GM21723 (cell line): Measurements from ENCODE around the gene FGD5.

ENCODE experiments used
- ATAC-seq: cut with Tn5 transposase; IDR thresholded peaks from one replicate; pipeline ENCODE4 v1.9.1; 2021; ENCODE audit warnings: mild to moderate bottlenecking, moderate library complexity; ENCODE audit not compliant: unreplicated experiment

Gene FGD5

GRCh38 chr3:14789221-14789620 is 29.5 kb upstream of the FGD5 start:
- no peak for ATAC-seq

- no peak for ATAC-seq
Observed at GRCh38 chr3:14789640-14790285, 29.0 kb upstream of the FGD5 start.

DNA sequence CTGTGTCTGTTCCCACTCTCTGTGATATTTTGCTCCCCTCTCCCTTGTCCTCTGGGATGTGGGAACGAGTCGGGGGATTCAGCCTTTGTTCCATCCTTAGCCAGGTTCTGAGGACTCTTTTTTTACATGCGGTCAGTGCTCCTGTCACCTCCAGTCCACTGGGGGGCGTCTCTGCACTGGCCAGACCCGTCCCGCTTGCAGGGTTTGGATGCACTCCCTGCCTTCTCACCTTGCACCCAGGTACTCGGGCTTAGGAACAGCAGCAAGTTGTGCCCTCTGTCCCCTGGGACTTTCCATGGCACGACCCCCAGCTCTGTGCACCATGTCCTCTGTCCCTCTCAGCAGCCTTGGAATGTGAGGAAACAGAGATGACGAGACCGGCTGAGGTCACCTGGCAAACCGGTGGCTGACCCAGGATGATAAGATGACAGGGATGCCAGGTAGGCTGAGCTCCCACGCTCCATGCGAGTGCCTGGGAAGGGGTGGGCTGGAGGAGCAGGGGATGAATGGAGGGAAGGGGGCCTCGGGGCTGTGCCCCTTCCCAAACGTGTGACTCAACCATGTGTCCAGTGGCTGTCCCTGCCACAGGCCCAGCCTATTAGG is 27.3 kb upstream of the FGD5 start:
- ATAC-seq = no peak

DNA sequence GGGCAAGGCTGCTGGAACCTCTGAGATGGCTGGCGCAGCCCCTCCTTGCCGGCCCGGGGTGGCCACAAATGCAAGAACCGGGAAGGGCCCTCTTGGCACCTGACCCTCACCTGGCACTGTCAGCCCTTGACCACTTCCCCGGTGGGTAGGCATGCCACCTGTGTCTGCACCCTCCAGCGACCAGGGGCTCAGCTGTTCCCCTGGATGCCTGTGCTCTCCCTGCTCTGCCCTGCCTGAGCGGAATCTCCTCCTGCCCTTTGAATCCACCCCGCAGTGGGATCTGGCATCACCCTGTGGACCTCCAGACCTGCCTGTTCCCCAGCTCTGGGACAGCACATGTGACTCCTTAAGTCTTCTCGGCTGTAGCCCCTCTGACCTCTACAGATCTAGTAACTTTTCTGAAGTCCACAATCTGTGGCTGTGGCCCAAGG is 26.1 kb upstream of the FGD5 start:
- no peak for ATAC-seq

GRCh38 chr3:14793126-14793857 is 25.5 kb upstream of the FGD5 start:
- no peak for ATAC-seq

GRCh38 chr3:14793858-14794234 is 24.9 kb upstream of the FGD5 start:
- no peak for ATAC-seq

DNA sequence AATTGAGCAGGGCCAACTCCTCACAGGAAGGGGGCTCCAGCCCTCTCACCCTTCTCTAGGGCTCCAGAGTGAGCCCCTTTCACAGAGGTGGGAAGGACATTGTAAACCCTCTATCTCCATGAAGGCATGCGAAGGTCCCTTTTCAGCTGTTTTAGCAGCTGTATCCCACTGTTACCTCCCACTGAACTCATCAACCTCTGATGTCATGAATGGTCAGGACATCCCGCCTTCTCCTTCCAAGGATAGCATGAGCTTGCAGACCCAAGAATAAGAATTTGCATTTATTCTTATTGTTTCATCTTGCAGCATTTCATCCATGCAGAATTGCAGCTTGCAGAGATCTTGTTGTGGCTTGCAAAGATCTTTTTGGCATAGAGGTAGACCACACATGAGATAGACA is 24.3 kb upstream of the FGD5 start:
- no peak for ATAC-seq

DNA sequence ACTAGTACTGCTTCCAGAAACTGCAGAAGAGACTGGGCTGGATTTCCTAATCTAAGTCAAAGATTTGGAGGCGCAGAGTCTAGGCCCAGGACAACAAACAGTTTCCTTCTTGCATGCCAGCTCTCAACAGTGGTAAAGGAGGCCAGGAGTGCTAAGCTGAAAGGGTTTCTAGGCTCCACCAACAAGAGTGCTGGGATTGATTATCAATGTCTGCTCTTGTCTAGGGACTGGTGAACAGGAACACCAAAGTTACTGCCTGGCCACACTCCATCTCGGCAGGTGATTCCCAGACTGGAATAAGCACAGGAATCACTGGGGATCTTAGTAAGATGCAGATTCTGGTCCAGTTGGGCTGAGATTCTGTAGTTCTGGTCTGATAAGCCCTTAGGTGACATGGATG is 22.8 kb upstream of the FGD5 start:
- no peak for ATAC-seq

DNA sequence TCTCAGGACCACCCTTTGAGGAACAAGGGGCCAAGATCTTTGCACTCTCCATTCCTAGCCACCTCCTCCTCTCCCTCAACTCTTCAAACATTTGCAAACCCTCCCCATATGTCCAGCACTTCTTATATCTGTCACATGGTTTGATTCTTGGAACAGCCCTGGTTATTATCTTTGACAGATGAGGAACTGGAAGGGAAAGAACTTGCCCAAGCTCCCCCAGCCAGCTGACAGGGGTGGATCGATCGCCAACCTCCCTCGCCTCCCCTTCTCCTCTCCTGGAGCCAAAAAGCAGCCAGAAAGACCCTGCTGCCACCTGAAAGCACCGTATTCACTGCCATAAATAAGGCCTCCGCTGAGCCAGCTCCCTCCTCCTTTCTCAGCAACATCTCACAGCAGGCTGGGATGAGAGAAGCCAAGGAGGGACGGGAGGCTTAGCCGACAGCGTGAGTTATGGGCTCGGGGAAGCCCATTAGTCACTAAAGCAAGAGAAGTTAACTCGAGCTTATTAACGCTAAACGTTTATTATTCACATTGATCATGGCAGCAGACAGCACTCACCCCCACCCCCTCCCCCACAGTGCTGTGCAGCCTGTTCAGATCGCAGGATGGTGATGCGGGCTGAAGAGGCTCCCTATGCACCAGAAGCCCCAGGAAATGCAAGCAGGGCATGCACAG is 22.2 kb upstream of the FGD5 start:
- ATAC-seq = no peak

DNA sequence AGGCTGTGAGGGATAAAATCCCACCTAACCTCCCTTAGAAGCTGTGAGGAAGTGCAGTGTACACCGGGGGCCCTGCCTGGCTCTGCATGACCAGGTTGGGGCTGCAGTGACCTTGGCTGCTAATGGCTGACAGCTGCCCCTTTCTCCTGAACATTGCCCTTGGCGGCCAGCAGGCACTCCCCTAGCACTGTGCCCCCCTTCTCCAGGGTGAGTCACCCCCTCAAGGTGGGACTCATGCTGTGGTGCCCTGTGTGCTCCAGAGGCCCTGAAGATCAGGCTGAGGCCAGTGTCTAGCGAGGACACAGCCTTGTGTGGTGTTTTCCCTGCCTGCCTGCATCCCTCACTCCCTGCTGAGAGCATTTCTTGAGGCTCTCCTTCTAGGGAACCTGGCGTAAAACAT is 21.0 kb upstream of the FGD5 start:
- ATAC-seq = no peak

- ATAC-seq = no peak
Observed at GRCh38 chr3:14798231-14798630, 20.5 kb upstream of the FGD5 start.

GRCh38 chr3:14799146-14799545 is 19.6 kb upstream of the FGD5 start:
- no peak for ATAC-seq

- ATAC-seq = no peak
Observed at GRCh38 chr3:14801031-14801430, 17.7 kb upstream of the FGD5 start.

- ATAC-seq = no peak
Observed at GRCh38 chr3:14801668-14802380, 16.9 kb upstream of the FGD5 start.

DNA sequence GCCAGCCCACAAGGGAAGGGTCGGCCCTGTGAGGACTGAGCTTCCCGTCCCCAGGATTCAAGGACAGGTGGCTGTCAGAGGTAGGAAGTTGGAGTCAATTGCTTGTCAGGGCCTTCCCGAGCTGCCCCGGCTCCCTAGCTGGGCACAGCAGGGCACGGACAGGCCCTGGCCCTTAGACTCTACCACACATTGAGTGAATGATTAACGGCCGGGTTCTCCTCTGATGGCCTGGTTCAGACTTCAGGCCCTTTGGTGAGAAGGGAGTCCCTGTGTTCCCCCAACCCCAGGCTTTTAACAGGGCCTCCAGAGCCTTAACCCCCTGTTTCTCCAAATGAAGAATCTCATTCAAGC is 16.4 kb upstream of the FGD5 start:
- no peak for ATAC-seq

DNA sequence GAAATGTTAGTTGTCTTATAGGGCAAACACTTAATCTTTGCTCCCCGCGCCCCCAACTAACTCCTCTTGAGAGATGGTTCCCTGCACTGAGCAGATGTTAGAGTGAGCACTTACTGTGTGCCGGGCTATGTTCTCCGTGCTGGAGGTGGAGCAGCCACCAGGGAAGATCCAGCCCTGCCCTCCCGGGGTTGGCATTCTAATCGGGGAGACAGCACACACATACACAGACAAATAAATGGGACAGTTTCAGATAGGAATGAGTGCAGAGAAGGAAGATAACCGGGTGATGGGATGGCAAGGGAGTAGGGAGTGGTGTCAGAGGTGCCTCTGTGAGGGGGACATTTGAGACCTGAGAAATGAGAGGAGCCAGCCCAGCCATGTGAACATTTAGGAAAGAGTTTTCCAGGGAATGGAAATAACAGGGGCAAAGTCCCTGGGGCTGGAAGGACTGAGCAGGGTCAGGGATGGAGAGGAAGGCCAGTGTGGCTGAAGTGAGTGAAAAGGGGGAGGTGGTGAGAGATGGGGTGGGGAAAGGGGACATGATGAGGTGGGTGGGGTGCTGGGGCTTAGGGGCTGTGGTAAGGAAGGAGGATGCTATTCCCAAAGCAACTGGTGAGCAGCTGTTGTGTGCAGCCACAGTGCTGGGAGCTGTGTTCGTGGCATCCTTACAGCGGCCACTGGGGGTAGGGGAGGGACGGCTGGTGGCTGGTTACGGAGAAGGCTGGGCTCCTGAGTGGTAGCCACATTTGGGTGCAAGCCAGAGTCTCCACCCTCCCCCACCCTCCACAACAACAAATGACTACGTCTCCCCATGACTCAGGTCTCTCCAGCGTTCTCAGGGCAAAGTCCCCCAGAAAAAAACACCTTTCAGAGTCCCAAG is 15.4 kb upstream of the FGD5 start:
- no peak for ATAC-seq

- no peak for ATAC-seq
Observed at GRCh38 chr3:14803981-14804834, 14.6 kb upstream of the FGD5 start.

GRCh38 chr3:14804835-14805780 is 13.7 kb upstream of the FGD5 start:
- ATAC-seq = no peak
